C4-2B (cell line): ENCODE measurements around the gene CTIF.

Experiments
- ZFX ChIP-seq: fragments of 450-650 bp; IDR thresholded peaks from 2 replicates; pipeline ENCODE4 v1.6.1; 2017
- TF ChIP-seq, protein P1 (sequence below): fragments of 450-650 bp; conservative IDR thresholded peaks from 2 replicates; pipeline ENCODE4 v1.5.1; 2017; ENCODE audit warnings: mild to moderate bottlenecking

DNA sequence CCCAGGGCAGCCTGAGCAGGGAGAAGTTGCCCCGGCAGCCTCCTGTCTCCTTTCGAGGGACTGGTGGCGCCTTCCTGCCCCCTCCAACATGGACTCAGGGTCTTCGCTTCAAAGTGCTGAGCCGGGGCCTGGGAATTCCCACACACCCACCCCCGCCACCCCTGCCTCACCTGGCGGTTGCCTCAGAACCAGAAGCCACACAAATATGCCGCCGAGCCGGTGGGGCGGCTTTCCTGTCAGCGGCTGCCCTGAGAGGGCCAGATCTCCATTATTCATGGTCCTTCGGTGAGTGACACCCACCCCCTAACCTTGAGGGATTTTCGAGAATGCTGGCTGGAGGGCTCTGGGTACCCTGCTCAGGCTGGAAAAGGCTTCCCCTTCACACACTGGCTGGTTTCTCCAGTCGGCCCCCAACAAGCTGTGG is 340.2 kb downstream of the CTIF start:
- TF ChIP-seq, protein P1, sequence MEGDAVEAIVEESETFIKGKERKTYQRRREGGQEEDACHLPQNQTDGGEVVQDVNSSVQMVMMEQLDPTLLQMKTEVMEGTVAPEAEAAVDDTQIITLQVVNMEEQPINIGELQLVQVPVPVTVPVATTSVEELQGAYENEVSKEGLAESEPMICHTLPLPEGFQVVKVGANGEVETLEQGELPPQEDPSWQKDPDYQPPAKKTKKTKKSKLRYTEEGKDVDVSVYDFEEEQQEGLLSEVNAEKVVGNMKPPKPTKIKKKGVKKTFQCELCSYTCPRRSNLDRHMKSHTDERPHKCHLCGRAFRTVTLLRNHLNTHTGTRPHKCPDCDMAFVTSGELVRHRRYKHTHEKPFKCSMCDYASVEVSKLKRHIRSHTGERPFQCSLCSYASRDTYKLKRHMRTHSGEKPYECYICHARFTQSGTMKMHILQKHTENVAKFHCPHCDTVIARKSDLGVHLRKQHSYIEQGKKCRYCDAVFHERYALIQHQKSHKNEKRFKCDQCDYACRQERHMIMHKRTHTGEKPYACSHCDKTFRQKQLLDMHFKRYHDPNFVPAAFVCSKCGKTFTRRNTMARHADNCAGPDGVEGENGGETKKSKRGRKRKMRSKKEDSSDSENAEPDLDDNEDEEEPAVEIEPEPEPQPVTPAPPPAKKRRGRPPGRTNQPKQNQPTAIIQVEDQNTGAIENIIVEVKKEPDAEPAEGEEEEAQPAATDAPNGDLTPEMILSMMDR = no peak
- TF ChIP-seq ZFX = no peak
